ENCODE results near the gene CEL. TPM values are rescaled to one million over a fixed set of nuclear protein-coding genes. Genes with fewer than 3 reads are reported as not detected.
"Not testable (repeated sequence)": the region's sequence is repeated elsewhere in the genome, so short reads cannot be mapped to it uniquely, and the experiment has no call there.

CEL gene
- total RNA-seq, 4 donors from 2014 or later = 0.26 to 1.4 (median 0.62) TPM; not detected in 1

DNA sequence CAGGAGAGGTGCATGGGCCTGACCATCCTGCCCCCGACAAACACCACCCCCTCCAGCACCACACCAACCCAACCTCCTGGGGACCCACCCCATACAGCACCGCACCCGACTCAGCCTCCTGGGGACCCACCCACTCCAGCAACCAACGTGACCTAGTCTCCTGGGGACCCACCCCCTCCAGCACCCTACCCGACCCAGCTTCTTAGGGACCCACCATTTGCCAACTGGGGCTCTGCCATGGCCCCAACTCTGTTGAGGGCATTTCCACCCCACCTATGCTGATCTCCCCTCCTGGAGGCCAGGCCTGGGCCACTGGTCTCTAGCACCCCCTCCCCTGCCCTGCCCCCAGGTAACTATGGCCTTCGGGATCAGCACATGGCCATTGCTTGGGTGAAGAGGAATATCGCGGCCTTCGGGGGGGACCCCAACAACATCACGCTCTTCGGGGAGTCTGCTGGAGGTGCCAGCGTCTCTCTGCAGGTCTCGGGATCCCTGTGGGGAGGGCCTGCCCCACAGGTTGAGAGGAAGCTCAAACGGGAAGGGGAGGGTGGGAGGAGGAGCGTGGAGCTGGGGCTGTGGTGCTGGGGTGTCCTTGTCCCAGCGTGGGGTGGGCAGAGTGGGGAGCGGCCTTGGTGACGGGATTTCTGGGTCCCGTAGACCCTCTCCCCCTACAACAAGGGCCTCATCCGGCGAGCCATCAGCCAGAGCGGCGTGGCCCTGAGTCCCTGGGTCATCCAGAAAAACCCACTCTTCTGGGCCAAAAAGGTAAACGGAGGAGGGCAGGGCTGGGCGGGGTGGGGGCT is 4.6 kb downstream of the CEL start:
- no peak for DNase-seq
- H3K4me3 ChIP-seq = no peak overlapping the region
- H3K9me3 ChIP-seq = no peaks in the 10 kb centered on the region
- TF ChIP-seq CTCF (IDR thresholded peaks at IDR 0.05) = no peak
- TF ChIP-seq POLR2A (IDR thresholded peaks at IDR 0.05) = no peak
- no peak overlapping the region for H3K27ac ChIP-seq
- intact Hi-C loops (cut with DNase I; ENCODE audit: low total_unique reads) = no loop called here
- H3K27me3 ChIP-seq = no peaks in the 10 kb centered on the region
- H3K36me3 ChIP-seq = no peaks in the 10 kb centered on the region
- no peaks in the 10 kb centered on the region for H3K4me1 ChIP-seq

GRCh38 chr9:133067006-133067405 is 5.2 kb downstream of the CEL start:
- H3K27me3 ChIP-seq = no peaks in the 10 kb centered on the region
- H3K27ac ChIP-seq = no peak overlapping the region
- H3K36me3 ChIP-seq = no peaks in the 10 kb centered on the region
- H3K4me3 ChIP-seq = no peak overlapping the region
- H3K4me1 ChIP-seq = no peaks in the 10 kb centered on the region
- DNase-seq = no peak
- no peaks in the 10 kb centered on the region for H3K9me3 ChIP-seq
- intact Hi-C loops (cut with DNase I; ENCODE audit: low total_unique reads) = no loop called here
- TF ChIP-seq POLR2A (IDR thresholded peaks at IDR 0.05) (no peak), CTCF (IDR thresholded peaks at IDR 0.05) (no peak)

- no peaks in the 10 kb centered on the region for H3K4me1 ChIP-seq
- H3K27me3 ChIP-seq = no peaks in the 10 kb centered on the region
- no peaks in the 10 kb centered on the region for H3K36me3 ChIP-seq
- DNase-seq = no peak
- no peaks in the 10 kb centered on the region for H3K9me3 ChIP-seq
- TF ChIP-seq POLR2A (IDR thresholded peaks at IDR 0.05) (no peak), CTCF (IDR thresholded peaks at IDR 0.05) (no peak)
- H3K4me3 ChIP-seq = no peak overlapping the region
- H3K27ac ChIP-seq = no peak overlapping the region
- intact Hi-C loops (cut with DNase I; ENCODE audit: low total_unique reads) = no loop called here
Observed at GRCh38 chr9:133067813-133068212, 6.0 kb downstream of the CEL start.

DNA sequence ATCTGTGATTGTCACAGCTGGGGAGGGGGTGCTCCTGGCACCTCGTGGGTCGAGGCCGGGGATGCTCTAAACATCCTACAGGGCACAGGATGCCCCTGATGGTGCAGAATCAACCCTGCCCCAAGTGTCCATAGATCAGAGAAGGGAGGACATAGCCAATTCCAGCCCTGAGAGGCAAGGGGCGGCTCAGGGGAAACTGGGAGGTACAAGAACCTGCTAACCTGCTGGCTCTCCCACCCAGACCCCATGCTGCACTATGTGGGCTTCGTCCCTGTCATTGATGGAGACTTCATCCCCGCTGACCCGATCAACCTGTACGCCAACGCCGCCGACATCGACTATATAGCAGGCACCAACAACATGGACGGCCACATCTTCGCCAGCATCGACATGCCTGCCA is 6.7 kb downstream of the CEL start:
- H3K36me3 ChIP-seq; H3K27me3 ChIP-seq; H3K4me3 ChIP-seq; H3K4me1 ChIP-seq; DNase-seq; intact Hi-C loops (cut with DNase I; ENCODE audit: low total_unique reads); H3K27ac ChIP-seq; H3K9me3 ChIP-seq: not testable (repeated sequence)

- intact Hi-C loops (cut with DNase I; ENCODE audit: low total_unique reads); H3K36me3 ChIP-seq; H3K4me1 ChIP-seq; H3K9me3 ChIP-seq; H3K27me3 ChIP-seq; DNase-seq; H3K4me3 ChIP-seq; H3K27ac ChIP-seq: not testable (repeated sequence)
Observed at GRCh38 chr9:133070500-133070961, 8.8 kb downstream of the CEL start.

DNA sequence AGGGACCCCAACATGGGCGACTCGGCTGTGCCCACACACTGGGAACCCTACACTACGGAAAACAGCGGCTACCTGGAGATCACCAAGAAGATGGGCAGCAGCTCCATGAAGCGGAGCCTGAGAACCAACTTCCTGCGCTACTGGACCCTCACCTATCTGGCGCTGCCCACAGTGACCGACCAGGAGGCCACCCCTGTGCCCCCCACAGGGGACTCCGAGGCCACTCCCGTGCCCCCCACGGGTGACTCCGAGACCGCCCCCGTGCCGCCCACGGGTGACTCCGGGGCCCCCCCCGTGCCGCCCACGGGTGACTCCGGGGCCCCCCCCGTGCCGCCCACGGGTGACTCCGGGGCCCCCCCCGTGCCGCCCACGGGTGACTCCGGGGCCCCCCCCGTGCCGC is 9.2 kb downstream of the CEL start:
- H3K9me3 ChIP-seq; H3K4me3 ChIP-seq; H3K27ac ChIP-seq; H3K4me1 ChIP-seq; H3K27me3 ChIP-seq; intact Hi-C loops (cut with DNase I; ENCODE audit: low total_unique reads); DNase-seq; H3K36me3 ChIP-seq: not testable (repeated sequence)
